Measurements from ENCODE around the gene TAB2. TPM values are rescaled to one million over a fixed set of nuclear protein-coding genes. Genes with fewer than 3 reads are reported as not detected.

Gene TAB2
- total RNA-seq, 2 experiments from 2014 or later = 62.1 to 66.7 TPM

DNA sequence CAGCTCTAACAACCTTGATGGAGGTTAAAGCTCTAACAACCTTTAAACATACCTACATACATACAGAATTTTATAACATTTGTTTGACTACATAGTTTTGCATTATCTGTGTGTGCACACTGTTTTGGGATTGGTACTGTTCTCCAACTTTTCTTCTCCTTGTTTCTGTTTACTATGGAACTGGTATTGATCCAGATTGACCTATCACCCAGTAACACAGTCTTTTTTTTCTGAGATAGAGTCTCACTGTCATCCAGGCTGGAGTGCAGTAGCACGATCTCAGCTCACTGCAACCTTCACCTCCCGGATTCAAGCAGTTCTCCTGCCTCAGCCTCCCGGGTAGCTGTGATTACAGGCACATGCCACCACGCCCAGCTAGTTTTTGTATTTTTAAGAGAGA lies 65.9 kb downstream of the TAB2 start:
- intact Hi-C loops (cut with micrococcal nuclease) = loop anchor here (5.0 kb wide), 1 partner anchor 151 kb away; no protein-coding TSS in a partner anchor
- peaks cover 59% of the 10 kb centered on the region for H3K4me1 Mint-ChIP-seq (ENCODE audit: low read depth)
- DNase-seq = no peak
- no peaks in the 10 kb centered on the region for H3K27me3 Mint-ChIP-seq (ENCODE audit: low read depth)
- H3K9me3 Mint-ChIP-seq = peaks cover 13% of the 10 kb centered on the region
- no peak overlapping the region for H3K27ac Mint-ChIP-seq
- no peak overlapping the region for H3K4me3 Mint-ChIP-seq
- peaks cover 77% of the 10 kb centered on the region for H3K36me3 Mint-ChIP-seq (ENCODE audit: low read depth)
- CTCF ChIA-PET = interaction anchor here (0.7 to 1.7 kb wide), 3 partner anchors 48 to 195 kb away, joined by 3 read pairs; no protein-coding TSS in a partner anchor

DNA sequence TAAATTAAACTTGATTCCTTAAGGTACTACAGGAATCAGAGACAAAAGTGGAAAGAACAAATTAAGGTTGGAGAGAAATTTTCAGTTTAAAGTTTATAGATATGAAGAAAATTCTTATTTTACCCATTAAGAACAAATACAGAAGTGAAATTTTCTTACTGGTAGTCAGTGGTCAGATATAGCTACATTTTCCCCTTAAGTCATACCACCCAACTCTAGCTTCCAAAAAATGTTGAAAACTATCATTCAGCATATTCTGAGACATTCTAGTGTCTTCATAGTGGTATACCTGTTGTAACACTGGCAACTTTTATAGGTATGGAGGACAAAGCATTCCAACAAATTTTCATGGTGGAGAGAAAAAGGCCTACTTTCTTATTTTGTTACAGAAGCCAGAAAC lies 67.0 kb downstream of the TAB2 start:
- DNase-seq = no peak
- Mint-ChIP-seq H3K9me3 (peaks cover 13% of the 10 kb centered on the region), H3K36me3 (ENCODE audit: low read depth) (peaks cover 72% of the 10 kb centered on the region), H3K27ac (peak overlapping the region; percentile 50), H3K27me3 (ENCODE audit: low read depth) (no peaks in the 10 kb centered on the region), H3K4me1 (ENCODE audit: low read depth) (peaks cover 57% of the 10 kb centered on the region), H3K4me3 (no peak overlapping the region)
- CTCF ChIA-PET = no interaction called here
- intact Hi-C loops (cut with micrococcal nuclease) = loop anchor here (5.0 kb wide), 1 partner anchor 152 kb away; no protein-coding TSS in a partner anchor

DNA sequence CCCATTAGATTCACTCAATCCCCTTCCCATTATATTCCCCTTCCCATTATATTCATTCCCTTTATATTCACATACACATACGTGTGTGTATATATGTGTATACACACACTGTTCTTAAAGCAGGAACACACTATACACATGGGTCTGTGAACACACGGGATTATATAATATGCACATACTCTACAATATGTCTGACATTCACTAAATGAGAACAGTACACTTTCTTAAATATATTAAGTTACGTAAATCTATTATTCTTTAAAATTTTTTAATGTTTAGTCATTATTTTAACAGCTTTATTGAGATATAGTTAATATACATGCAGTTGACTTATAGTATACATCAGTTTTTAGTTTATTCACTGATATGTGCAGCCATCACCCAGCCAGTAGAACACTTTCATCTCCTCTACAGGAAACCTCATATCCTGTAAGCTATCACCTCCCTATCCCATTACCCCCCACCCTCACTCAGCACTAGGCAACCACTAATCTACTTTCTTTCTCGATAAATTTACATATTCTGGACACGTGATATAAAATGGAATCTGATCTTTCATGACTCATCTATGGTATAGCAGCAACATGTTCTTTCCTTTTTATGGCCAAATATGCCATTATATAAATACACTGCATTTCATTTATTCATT lies 68.6 kb downstream of the TAB2 start:
- H3K27me3 Mint-ChIP-seq (ENCODE audit: low read depth) = no peaks in the 10 kb centered on the region
- CTCF ChIA-PET = interaction anchor here (0.6 to 1.4 kb wide), 2 partner anchors 25 to 46 kb away, joined by 3 read pairs; no protein-coding TSS in a partner anchor
- intact Hi-C loops (cut with micrococcal nuclease) = loop anchor here (2.0 kb wide), 1 partner anchor 17 kb away; no protein-coding TSS in a partner anchor
- peaks cover 79% of the 10 kb centered on the region for H3K36me3 Mint-ChIP-seq (ENCODE audit: low read depth)
- H3K27ac Mint-ChIP-seq = no peak overlapping the region
- no peak overlapping the region for H3K4me3 Mint-ChIP-seq
- no peak for DNase-seq
- peaks cover 13% of the 10 kb centered on the region for H3K9me3 Mint-ChIP-seq
- H3K4me1 Mint-ChIP-seq (ENCODE audit: low read depth) = peaks cover 55% of the 10 kb centered on the region

DNA sequence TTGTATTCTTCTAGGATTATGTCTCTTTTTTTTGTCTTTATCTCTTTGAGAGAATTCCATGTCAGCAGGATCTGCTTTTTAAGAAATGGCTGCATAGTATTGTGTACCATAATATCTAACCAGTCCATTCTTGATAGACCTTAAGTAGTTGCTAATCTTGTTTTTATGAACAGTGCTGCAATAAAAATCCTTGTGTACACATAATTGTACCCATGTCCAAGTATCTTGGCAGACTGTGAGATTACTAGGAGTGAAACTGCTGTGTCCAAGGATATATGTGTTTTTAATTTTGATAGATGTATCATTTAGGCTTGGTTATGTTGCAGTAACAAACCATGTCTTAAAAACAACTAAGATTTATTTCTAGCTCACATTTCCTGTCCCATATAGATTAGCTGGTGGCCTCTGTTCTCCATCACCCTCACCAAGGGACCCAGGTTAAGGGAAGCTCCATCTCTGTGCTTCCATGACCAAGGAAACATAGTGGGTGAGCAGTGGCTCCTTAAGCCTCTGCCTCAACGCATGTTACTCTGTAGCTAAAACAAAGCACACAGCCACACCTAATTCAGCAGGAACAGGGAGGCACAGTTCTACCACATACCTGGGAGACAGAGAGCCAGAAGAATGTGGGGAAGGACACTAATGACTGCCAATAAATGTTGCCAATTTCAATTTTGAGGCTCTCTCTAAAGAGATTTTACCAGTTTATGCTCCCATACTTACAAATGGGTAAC lies 70.4 kb downstream of the TAB2 start:
- Mint-ChIP-seq H3K4me1 (ENCODE audit: low read depth) (peaks cover 68% of the 10 kb centered on the region), H3K9me3 (peaks cover 13% of the 10 kb centered on the region), H3K27me3 (ENCODE audit: low read depth) (no peaks in the 10 kb centered on the region), H3K36me3 (ENCODE audit: low read depth) (peaks cover 79% of the 10 kb centered on the region), H3K27ac (no peak overlapping the region), H3K4me3 (no peak overlapping the region)
- CTCF ChIA-PET = interaction anchor here (0.6 kb wide), 1 partner anchor 187 kb away, joined by 3 read pairs; no protein-coding TSS in a partner anchor
- intact Hi-C loops (cut with micrococcal nuclease) = loop anchor here (2.0 kb wide), 1 partner anchor 15 kb away; no protein-coding TSS in a partner anchor
- DNase-seq = no peak

DNA sequence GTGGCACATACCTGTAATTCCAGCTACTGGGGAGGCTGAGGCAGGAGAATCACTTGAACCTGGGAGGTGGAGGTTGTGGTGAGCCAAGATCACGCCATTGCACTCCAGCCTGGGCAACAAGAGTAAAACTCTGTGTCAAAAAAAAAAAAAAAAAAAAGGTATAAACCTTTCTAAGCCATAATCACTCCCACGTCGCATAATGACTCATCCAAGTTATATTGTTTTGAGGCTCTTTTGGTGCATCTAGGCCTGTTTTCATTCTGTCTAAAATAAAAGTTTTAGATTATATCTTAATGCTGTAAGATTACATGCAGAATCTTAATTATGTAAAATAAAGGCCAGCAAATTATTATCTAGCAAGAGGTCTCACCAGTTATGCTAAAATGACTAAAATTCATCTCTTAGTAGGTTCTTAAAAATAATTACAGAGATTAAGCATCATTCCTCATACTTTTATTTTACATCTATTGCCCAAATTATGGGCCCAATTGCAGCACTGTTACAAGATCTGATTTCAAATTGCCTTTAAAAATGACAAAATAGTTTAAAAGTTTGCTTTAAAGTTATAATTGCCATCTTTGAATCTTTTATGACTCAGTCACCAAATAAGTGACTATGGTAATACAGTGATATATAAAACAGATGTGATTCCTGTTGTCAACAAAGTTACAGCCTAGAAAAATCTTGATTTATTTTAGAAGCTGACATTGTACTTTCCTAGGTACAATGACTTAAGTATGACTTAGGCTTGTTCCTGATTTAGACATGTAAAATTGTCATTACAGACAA lies 72.2 kb downstream of the TAB2 start:
- H3K27ac Mint-ChIP-seq = no peak overlapping the region
- peaks cover 69% of the 10 kb centered on the region for H3K4me1 Mint-ChIP-seq (ENCODE audit: low read depth)
- H3K4me3 Mint-ChIP-seq = no peak overlapping the region

DNA sequence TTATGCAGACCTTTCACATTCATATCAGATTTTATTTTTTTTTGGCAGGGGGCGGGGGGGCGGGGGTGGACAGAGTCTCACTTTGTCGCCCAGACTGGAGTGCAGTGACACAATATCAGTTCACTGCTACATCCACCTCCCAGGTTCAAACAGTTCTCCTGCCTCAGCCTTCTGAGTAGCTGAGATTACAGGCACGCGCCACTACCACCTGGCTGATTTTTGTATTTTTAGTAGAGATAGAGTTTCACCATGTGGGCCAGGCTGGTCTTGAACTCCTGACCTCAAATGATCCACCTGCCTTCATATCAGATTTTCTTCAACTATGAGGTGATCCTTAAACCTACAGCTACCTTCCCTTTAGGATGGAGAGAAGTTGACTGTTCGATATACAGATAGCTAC lies 74.6 kb downstream of the TAB2 start:
- DNase-seq = no peak
- Mint-ChIP-seq H3K9me3 (no peaks in the 10 kb centered on the region), H3K4me1 (ENCODE audit: low read depth) (peaks cover 70% of the 10 kb centered on the region), H3K4me3 (no peak overlapping the region), H3K36me3 (ENCODE audit: low read depth) (peaks cover 61% of the 10 kb centered on the region), H3K27ac (no peak overlapping the region), H3K27me3 (ENCODE audit: low read depth) (no peaks in the 10 kb centered on the region)
- CTCF ChIA-PET = interaction anchor here (1.0 to 1.6 kb wide), 3 partner anchors 18 to 301 kb away, joined by 3 to 5 read pairs (median 5); no protein-coding TSS in a partner anchor
- intact Hi-C loops (cut with micrococcal nuclease) = loop anchor here (2.0 kb wide), 1 partner anchor 17 kb away; no protein-coding TSS in a partner anchor

More for the DNA sequence above, 72.2 kb downstream of the TAB2 start:
- intact Hi-C loops (cut with micrococcal nuclease) = no loop called here
- Mint-ChIP-seq H3K36me3 (ENCODE audit: low read depth) (peaks cover 66% of the 10 kb centered on the region), H3K27me3 (ENCODE audit: low read depth) (no peaks in the 10 kb centered on the region), H3K9me3 (peaks cover 12% of the 10 kb centered on the region)
- no peak for DNase-seq
- CTCF ChIA-PET = no interaction called here

DNA sequence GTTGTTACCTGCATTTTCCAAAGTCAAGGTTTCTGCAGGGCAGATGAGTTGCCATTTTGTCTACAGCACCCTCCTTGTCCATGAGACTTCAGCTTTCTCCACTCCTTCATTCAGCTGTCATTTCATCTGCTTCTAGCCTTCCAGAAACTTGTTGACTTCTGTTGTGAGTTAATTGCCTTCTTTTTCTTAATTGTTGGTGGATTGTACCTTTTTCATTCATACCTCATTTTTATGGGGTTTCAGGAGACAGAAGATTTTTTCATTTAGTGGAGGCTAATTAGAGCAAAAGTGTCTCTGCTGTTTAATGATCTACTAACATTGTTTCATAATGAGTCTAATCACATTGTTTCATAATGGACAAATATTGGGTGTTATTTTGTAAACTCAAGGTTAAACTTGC lies 75.0 kb downstream of the TAB2 start:
- no peak for DNase-seq
- peaks cover 59% of the 10 kb centered on the region for H3K36me3 Mint-ChIP-seq (ENCODE audit: low read depth)
- no peaks in the 10 kb centered on the region for H3K9me3 Mint-ChIP-seq
- H3K4me1 Mint-ChIP-seq (ENCODE audit: low read depth) = peaks cover 70% of the 10 kb centered on the region
- intact Hi-C loops (cut with micrococcal nuclease) = loop anchor here (2.0 kb wide), 1 partner anchor 16 kb away; no protein-coding TSS in a partner anchor
- peak overlapping the region; percentile 13 for H3K27ac Mint-ChIP-seq
- CTCF ChIA-PET = interaction anchor here (0.7 to 1.6 kb wide), 5 partner anchors 9 to 301 kb away, joined by 3 to 5 read pairs (median 3); no protein-coding TSS in a partner anchor
- H3K4me3 Mint-ChIP-seq = no peak overlapping the region
- no peaks in the 10 kb centered on the region for H3K27me3 Mint-ChIP-seq (ENCODE audit: low read depth)

DNA sequence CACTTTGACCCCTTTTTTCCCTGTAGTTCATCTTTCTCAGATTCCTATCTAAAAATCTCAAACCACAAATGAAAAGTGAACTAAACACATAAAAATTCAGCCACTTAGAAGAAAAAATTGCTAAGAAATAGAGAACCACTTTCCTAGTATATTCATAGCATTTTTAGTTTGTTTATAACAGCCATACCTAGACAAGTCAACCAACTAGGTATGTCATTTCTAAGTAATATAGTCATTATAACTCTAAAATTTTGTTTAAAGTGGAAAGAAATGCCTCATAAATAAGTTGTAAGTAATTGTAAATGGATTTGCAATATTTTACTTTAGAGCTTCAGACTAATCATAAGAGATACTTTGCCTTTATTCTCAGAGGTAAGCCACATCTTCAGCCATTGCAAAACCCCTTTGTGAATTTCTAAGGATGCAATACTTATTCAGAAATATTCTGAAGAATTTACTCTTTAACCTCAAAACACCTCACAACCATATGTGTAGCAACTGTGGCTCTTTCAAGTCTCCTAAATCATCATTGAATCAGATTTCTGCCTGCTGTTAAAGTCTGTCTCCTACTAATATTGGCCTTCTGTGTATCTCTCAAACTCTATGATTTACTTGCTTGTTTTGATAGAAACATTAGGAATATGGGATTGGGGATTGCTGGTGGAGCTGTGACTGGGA lies 75.6 kb downstream of the TAB2 start:
- Mint-ChIP-seq H3K36me3 (ENCODE audit: low read depth) (peaks cover 57% of the 10 kb centered on the region), H3K27ac (no peak overlapping the region), H3K4me3 (no peak overlapping the region), H3K27me3 (ENCODE audit: low read depth) (no peaks in the 10 kb centered on the region), H3K4me1 (ENCODE audit: low read depth) (peaks cover 66% of the 10 kb centered on the region), H3K9me3 (no peaks in the 10 kb centered on the region)
- intact Hi-C loops (cut with micrococcal nuclease) = loop anchor here (2.0 kb wide), 1 partner anchor 16 kb away; no protein-coding TSS in a partner anchor
- CTCF ChIA-PET = interaction anchor here (0.7 to 1.1 kb wide), 3 partner anchors 9 to 302 kb away, joined by 3 read pairs; no protein-coding TSS in a partner anchor
- no peak for DNase-seq

DNA sequence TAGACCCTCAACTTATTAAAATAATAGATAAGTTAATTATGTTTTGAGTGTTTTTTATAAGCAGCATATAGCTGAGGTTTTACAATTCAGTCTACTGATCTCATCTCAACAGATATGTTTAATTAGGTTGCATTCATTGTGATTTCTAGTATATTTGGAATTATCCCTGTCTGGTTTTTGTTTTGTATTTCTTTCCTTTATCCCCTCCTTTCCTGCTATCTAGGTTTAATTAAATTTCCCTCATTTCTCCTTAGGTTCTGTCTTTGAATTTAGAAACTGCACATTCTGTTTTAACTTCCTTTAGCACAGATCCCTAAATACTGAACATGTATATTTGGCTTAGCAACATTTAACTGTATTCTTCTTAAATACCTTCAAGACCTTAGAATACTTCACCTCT lies 77.7 kb downstream of the TAB2 start:
- H3K36me3 Mint-ChIP-seq (ENCODE audit: low read depth) = peaks cover 54% of the 10 kb centered on the region
- no peaks in the 10 kb centered on the region for H3K27me3 Mint-ChIP-seq (ENCODE audit: low read depth)
- intact Hi-C loops (cut with micrococcal nuclease) = no loop called here
- peaks cover 54% of the 10 kb centered on the region for H3K4me1 Mint-ChIP-seq (ENCODE audit: low read depth)
- no peak overlapping the region for H3K4me3 Mint-ChIP-seq
- no peaks in the 10 kb centered on the region for H3K9me3 Mint-ChIP-seq
- peak overlapping the region; percentile 40 for H3K27ac Mint-ChIP-seq
- no peak for DNase-seq
- CTCF ChIA-PET = no interaction called here

DNA sequence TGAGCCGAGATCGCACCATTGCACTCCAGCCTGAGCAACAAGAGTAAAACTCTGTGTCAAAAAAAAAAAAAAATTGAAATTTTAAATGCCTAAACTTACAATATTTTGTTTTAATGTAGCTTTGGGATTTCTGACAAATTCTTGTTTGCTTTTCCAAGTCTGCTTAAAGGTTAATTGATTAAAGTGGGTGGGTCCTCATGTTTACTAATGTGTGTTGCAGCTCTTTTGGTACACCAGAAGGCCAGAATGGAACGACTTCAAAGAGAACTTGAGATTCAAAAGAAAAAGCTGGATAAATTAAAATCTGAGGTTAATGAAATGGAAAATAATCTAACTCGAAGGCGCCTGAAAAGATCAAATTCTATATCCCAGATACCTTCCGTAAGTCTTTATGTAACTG lies 79.9 kb downstream of the TAB2 start:
- Mint-ChIP-seq H3K4me3 (no peak overlapping the region), H3K36me3 (ENCODE audit: low read depth) (peaks cover 53% of the 10 kb centered on the region), H3K9me3 (no peaks in the 10 kb centered on the region), H3K27me3 (ENCODE audit: low read depth) (no peaks in the 10 kb centered on the region), H3K4me1 (ENCODE audit: low read depth) (peaks cover 36% of the 10 kb centered on the region), H3K27ac (no peak overlapping the region)
- intact Hi-C loops (cut with micrococcal nuclease) = no loop called here
- no peak for DNase-seq
- CTCF ChIA-PET = interaction anchor here (0.6 to 1.4 kb wide), 2 partner anchors 34 to 313 kb away, joined by 3 to 4 read pairs; no protein-coding TSS in a partner anchor

DNA sequence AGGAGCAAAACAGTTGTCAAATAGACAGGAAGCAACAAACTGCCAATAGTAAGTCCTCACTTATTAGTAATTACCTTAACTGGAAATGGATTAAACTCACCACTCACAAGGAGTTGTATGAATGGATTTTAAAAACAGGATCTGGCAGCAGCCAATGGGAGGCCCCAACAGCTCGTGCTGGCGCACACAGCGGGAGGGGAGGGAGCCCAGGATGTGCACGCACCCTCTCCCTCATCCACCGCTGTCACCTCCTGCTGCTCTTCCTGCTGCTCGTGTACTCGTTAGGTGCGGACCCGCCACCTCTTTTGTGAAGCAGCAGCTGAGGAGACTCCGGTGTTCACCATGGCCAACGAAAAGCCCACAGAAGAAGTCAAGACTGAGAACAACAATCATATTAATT lies 82.5 kb downstream of the TAB2 start, which contains the start of gene SUMO4:
Gene SUMO4 (plus strand): TSS at position 213 of the 400 bp plus-strand sequence. CDS start 130 bp downstream, at position 343.
- CTCF ChIA-PET = interaction anchor here (1.0 kb wide), 1 partner anchor 13 kb away, joined by 3 read pairs; no protein-coding TSS in a partner anchor
- Mint-ChIP-seq H3K27ac (no peak within 1 kb of the TSS), H3K4me1 (ENCODE audit: low read depth) (peaks cover 30% of the 10 kb centered on the region), H3K9me3 (no peaks in the 10 kb centered on the region), H3K4me3 (no peak within 1 kb of the TSS), H3K27me3 (ENCODE audit: low read depth) (no peaks in the 10 kb centered on the region), H3K36me3 (ENCODE audit: low read depth) (peaks cover 59% of the 10 kb centered on the region)
- no peak for DNase-seq
- intact Hi-C loops (cut with micrococcal nuclease) = no loop called here
